PC-3 (cell line): ENCODE measurements around the gene TSPAN9.

ENCODE experiments used
- EZH2 ChIP-seq: fragments of 300-600 bp; sonication (generic); IDR thresholded peaks from one replicate; pipeline ENCODE4 v1.6.1; 2017; ENCODE audit warnings: antibody characterized with exemption, mild to moderate bottlenecking, low read length; ENCODE audit not compliant: unreplicated experiment
- EZH2phosphoT487 ChIP-seq: fragments of 300-600 bp; sonication (generic); IDR thresholded peaks from 2 replicates; pipeline ENCODE4 v1.6.1; 2018; ENCODE audit warnings: mild to moderate bottlenecking, antibody characterized with exemption, low read length, borderline replicate concordance
- TF ChIP-seq, protein P1 (sequence below): fragments of 300-600 bp; sonication (generic); conservative IDR thresholded peaks from 2 replicates; pipeline ENCODE4 v1.5.1; 2017; ENCODE audit warnings: antibody characterized with exemption, low read depth, mild to moderate bottlenecking, low read length

DNA sequence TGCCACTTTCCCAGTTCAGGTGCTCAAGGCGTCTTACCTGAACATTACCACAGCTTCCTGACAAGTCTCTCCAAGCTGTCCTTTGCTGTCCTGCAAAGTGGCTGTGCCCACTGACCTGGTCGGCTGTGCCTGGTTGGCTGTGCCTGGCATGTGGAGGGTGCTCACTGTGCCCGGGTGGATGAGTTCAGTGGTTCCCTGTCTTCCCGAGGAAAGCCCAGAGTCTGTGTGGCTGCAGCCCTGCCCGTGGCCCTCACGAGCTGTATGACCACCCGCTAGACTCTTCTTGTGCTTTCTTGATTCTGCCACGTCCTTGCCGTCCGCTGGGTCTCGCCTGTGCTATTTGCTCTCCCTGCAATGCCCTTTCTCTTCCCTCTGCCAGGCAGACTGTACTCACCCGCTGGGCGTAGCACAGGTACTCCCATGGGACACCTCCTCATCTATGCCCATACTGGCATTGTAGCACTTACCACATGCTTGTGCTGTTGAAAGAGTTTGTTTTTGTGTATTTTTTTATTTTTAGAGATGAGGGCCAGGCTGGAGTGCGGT is 95.9 kb downstream of the TSPAN9 start:
- TF ChIP-seq, protein P1, sequence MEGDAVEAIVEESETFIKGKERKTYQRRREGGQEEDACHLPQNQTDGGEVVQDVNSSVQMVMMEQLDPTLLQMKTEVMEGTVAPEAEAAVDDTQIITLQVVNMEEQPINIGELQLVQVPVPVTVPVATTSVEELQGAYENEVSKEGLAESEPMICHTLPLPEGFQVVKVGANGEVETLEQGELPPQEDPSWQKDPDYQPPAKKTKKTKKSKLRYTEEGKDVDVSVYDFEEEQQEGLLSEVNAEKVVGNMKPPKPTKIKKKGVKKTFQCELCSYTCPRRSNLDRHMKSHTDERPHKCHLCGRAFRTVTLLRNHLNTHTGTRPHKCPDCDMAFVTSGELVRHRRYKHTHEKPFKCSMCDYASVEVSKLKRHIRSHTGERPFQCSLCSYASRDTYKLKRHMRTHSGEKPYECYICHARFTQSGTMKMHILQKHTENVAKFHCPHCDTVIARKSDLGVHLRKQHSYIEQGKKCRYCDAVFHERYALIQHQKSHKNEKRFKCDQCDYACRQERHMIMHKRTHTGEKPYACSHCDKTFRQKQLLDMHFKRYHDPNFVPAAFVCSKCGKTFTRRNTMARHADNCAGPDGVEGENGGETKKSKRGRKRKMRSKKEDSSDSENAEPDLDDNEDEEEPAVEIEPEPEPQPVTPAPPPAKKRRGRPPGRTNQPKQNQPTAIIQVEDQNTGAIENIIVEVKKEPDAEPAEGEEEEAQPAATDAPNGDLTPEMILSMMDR, result no peak
- TF ChIP-seq EZH2phosphoT487 (no peak), EZH2 (no peak)
